GM18508 (cell line): ENCODE results near the gene CPLANE1.
"Not testable (repeated sequence)": the region's sequence is repeated elsewhere in the genome, so short reads cannot be mapped to it uniquely, and the experiment has no call there.

Experiments used
- ATAC-seq: cut with Tn5 transposase; IDR thresholded peaks from one replicate; pipeline ENCODE4 v1.9.1; 2021; ENCODE audit warnings: moderate number of reproducible peaks; ENCODE audit not compliant: insufficient read depth, unreplicated experiment

Gene CPLANE1

GRCh38 chr5:37133939-37134338 is 115.2 kb downstream of the CPLANE1 start:
- ATAC-seq = no peak

- ATAC-seq = no peak
Measured at GRCh38 chr5:37132646-37133045, 116.5 kb downstream of the CPLANE1 start.

GRCh38 chr5:37121465-37121864 is 127.7 kb downstream of the CPLANE1 start:
- no peak for ATAC-seq

GRCh38 chr5:37121027-37121426 is 128.1 kb downstream of the CPLANE1 start:
- no peak for ATAC-seq

- no peak for ATAC-seq
Measured at GRCh38 chr5:37120270-37120669, 128.9 kb downstream of the CPLANE1 start.

GRCh38 chr5:37116359-37116758 is 132.8 kb downstream of the CPLANE1 start:
- no peak for ATAC-seq

- ATAC-seq = no peak
Measured at GRCh38 chr5:37112383-37112991, 136.7 kb downstream of the CPLANE1 start.

GRCh38 chr5:37111426-37112382 is 137.5 kb downstream of the CPLANE1 start:
- ATAC-seq = peak; percentile 81

- no peak for ATAC-seq
Measured at GRCh38 chr5:37110135-37110534, 139.0 kb downstream of the CPLANE1 start.

- no peak for ATAC-seq
Measured at GRCh38 chr5:37109338-37109737, 139.8 kb downstream of the CPLANE1 start.

- ATAC-seq = no peak
Measured at GRCh38 chr5:37103302-37103701, 145.9 kb downstream of the CPLANE1 start.

GRCh38 chr5:37099267-37099666 is 149.9 kb downstream of the CPLANE1 start:
- ATAC-seq = not testable (repeated sequence)

GRCh38 chr5:37093795-37094194 is 155.4 kb downstream of the CPLANE1 start:
- not testable (repeated sequence) for ATAC-seq

- no peak for ATAC-seq
Measured at GRCh38 chr5:37090781-37091180, 158.4 kb downstream of the CPLANE1 start.

- no peak for ATAC-seq
Measured at GRCh38 chr5:37090123-37090726, 159.0 kb downstream of the CPLANE1 start.

- ATAC-seq = no peak
Measured at GRCh38 chr5:37088009-37088408, 161.2 kb downstream of the CPLANE1 start.

- ATAC-seq = no peak
Measured at GRCh38 chr5:37086466-37087173, 162.6 kb downstream of the CPLANE1 start.

- not testable (repeated sequence) for ATAC-seq
Measured at GRCh38 chr5:37086026-37086425, 163.2 kb downstream of the CPLANE1 start.

GRCh38 chr5:37082977-37083376 is 166.2 kb downstream of the CPLANE1 start:
- not testable (repeated sequence) for ATAC-seq

- ATAC-seq = no peak
Measured at GRCh38 chr5:37080697-37081096, 168.5 kb downstream of the CPLANE1 start.
